GM12875 (cell line): ENCODE measurements around the gene COX10.

Experiments used
- H3K4me3 ChIP-seq: one replicate; pipeline ENCODE4 v1.5.1; 2011; ENCODE audit warnings: low read depth, low read length, control low read depth
- CTCF ChIP-seq: IDR thresholded peaks from 2 replicates; pipeline ENCODE4 v1.5.1; 2011; ENCODE audit warnings: low read depth, mild to moderate bottlenecking, control low read depth, inconsistent platforms, low read length, moderate library complexity, borderline replicate concordance; ENCODE audit not compliant: insufficient read depth

Gene COX10

DNA sequence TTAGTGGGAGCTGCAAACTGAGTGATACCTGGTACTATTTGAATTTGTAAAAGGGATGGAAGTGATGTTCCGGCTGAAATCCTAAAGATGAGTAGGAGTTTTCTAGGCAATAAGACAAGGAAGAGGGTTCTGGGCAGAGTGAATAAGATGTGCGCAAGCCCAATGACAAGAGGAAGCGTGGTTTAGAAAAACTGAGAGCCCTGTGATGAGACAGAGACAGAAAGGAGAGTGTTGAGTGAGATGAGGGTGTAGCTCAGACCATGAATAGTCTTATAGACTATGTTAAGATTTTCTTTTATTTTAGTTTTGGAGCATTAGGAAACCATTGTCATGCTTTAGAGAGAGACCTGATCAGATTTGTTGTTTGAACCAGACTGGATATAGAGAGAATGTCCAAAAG, 50.2 kb downstream of the COX10 start:
- no peak overlapping the region for H3K4me3 ChIP-seq
- no peak for TF ChIP-seq CTCF

GRCh38 chr17:14121952-14122351, 52.6 kb downstream of the COX10 start:
- no peak overlapping the region for H3K4me3 ChIP-seq
- no peak for TF ChIP-seq CTCF

- H3K4me3 ChIP-seq: no peak overlapping the region
- no peak for TF ChIP-seq CTCF
Measured at GRCh38 chr17:14123619-14124278, 54.4 kb downstream of the COX10 start.

DNA sequence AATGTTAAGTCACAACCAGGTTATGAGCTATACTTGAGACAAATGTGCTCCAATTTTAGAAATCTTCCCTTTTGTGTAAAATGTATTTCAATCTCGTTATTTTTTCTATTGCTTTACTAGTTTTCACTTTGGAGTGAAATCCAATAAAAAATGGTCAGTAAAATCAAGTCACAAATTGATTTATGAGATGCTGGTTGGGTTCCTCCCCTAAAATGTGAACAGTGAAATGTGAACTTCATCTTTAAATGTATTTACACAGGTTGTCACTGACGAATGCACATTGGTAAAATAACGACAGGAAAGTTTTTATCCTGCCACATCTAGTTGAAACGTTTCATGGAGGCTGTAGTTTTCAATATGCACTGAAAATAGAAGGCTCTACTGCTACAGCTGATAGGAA, 55.5 kb downstream of the COX10 start:
- TF ChIP-seq CTCF: no peak
- no peak overlapping the region for H3K4me3 ChIP-seq

DNA sequence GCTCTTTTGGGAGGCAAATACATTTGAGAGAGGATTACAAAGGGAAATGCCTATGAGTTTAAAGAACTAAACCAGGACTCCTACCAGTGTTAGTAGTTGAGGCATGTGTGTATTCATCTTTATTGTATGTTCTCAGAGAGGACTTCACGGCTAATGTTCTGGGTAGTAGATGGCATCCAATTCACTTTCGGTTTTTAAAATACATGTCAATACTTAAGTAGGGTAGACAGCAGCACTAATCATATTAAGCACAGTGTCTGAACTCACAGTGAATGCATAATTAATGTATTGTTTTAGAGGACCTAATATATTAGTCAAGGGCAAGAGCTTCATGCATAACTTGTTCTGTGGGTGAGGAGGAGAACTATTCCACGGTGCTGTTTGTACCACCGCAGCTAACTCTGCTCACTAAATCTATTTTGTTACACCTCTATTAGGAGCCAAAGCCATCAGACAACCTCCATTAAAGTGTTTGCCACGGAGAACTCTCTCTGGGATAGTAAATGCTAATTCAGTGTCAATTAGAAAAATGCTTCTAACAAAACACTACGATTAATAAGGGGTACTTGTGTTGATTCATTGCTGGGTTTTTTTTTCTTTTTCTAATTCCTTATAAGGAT, 56.3 kb downstream of the COX10 start:
- H3K4me3 ChIP-seq: no peak overlapping the region
- TF ChIP-seq CTCF: no peak

GRCh38 chr17:14133104-14133503, 63.8 kb downstream of the COX10 start:
- H3K4me3 ChIP-seq: no peak overlapping the region
- TF ChIP-seq CTCF: no peak

GRCh38 chr17:14134456-14134855, 65.2 kb downstream of the COX10 start:
- no peak overlapping the region for H3K4me3 ChIP-seq
- TF ChIP-seq CTCF: no peak
